Stimulated activated CD4-positive, alpha-beta T cell treated with anti-CD3 and anti-CD28 coated beads, Interleukin-4, amount 100 ng/mL, for 48 hours (primary cell): Measurements from ENCODE around the gene C1orf105.

Experiments used
- DNase-seq, 2 donors: peaks; one replicate each; pipeline ENCODE4 v3.0.0-alpha.2; 2020; ENCODE audit warnings: low read depth in 2 of 2

The C1orf105 gene

DNA sequence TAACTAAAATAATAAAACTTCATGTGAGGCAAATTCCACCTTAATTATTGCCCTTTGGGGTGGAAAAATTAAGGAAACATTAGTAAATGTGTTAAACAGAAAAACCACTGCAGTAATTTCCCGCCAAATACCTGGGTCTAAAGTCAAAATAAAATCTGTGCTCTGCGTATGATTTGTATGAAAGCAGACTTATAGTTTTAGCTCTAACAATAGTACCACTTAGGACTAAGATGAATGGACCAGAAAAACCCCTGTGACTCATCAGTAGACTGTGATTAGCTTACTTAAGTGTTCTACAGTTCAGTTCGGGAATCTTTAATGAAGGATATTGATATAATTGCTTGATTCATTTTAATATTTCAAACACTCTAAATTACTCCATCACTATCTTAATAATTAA lies 23.3 kb upstream of the C1orf105 start:
- DNase-seq, result no peak

DNA sequence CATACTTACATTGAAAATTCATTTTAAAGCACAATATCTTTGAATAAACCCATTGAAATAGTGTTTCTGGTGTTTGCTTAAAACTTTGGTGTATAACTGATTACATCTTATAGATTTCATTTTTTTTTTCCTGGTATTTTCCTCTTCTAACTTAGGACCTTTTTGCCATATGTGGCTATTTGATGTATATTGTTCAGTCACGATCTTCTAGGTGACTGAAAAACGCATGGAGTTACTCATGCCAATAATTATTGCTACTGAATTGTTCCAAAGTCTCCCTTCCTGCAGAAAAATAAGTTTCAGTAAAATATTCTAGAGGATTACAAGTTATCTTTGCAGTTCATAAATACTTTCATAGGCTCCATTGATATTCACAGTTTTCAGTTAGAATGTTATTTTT lies 22.9 kb upstream of the C1orf105 start:
- no peak for DNase-seq

- no peak for DNase-seq
Measured at GRCh38 chr1:172398193-172398592, 22.3 kb upstream of the C1orf105 start.

DNA sequence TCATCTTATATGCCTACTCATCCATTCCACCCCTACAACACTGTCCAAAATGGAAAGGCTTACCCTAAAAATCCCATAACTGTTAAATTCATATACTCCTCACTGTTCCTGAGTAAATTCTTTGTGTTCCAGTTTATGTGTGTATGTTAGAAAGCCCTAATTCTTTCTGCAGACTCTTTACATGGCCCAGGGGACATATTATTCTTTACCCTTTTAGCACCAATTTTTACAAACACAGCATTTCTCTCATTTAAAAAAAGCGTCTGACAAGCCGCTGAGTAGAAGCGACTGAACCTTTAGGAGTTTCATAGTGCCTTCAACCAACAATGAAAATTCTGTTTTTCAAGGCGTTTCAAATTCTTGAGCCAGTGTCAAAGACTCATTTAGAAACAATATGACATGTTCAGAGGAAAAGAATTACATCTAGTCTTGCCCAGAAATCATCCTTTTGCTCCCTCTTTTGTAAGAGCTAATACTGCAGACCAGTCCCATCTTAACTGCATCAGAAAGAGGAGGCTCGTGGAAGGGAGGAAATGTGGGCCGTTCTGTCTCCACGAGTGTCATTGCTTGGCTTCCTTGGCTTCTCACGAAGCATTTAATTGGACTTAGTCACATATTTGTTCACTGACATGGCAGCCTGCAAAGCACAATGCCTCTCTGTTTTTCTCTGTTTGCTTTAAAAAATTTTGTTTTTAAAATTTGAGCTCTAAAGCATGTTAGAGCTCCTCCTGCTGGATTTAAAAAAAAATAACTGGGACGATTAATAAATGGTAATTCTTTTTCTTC lies 21.3 kb upstream of the C1orf105 start:
- no peak for DNase-seq

GRCh38 chr1:172399756-172400721 lies 20.4 kb upstream of the C1orf105 start:
- no peak for DNase-seq

DNA sequence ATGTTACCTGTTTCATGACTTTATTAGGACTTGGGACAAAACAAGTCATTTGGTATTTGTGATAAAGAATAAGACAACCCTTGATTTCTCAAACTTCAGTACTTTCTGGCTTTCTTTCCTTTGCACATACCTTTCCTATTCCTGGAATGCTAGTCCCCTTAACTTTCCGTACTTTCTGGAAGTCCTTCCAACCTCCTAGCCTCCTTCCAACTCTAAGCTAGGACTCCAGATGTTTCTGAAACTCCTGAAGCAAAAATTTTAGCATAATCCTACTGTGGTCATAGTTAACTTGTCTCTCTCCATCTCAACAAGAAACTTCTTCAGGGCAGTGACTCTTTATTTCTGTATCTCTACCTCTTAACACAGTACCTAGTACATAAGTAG lies 19.8 kb upstream of the C1orf105 start:
- no peak for DNase-seq

DNA sequence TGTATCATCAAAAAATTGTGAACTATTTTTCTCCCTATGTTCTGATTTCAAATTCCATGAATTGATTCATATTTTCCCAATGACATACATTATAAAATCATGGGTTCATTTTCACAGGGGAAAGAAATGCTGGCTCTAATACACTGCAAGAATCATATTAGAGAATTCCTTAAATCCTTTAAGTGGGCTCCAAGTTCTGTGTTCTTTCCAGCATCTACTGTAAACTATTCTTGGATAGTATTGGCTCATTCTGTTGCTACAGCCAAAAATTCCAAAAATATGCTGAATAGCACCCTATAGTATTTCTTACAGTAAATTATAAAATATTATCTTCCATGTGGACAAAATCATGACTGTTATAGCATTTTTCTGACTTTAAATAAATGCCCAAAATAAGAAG lies 19.0 kb upstream of the C1orf105 start:
- DNase-seq, result no peak

DNA sequence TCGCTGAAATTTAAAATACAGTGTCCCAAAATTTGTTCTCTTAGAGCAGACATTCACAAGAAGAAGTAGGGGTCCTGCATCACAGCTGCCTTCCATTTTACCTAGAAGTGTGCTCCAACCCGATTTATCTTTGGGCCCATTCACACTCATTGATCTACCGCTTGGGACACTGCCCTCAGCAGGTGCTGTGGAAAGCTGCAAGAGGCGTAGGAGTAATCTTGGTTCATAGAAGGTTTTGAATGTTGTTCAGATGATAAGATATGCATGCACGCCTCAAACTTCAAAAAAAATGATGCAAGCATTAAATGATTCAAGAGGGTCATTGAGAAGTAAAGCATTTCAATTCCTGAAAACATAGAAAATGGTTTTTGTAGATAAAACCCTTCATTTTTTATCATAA lies 18.6 kb upstream of the C1orf105 start:
- no peak for DNase-seq

DNA sequence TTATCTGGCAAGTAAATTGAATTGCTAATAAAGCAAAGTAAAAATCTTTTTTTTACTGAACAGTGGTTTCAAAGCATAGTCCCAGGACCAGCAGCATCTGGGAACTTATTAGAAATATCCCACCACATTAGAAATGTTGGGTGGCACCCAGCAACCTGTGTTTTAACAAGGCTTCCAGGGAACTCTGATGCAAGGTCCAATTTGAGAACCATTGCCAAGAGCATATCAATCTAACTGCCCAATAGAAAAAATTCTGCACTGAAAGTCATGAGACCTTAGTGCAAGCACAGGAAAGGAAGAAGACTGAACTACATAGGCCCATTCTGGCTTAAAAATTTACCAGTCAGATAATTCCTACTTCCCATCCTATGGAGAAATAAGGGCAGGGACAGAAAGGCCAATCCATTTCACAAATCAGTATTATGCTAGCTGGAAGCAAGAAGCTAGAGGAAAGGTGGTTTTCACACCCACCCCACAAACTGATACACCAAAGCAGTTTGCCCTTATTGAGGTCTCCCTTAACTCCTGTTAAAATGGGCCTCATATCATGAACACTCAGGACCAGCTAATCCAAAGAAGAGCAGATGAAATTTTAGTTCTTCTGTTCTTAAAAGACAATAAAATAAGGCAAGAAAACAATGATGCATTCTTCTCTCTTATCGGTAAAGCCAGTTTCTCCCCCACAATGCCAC lies 17.5 kb upstream of the C1orf105 start:
- no peak for DNase-seq

- DNase-seq, result no peak
Measured at GRCh38 chr1:172404121-172404520, 16.4 kb upstream of the C1orf105 start.

DNA sequence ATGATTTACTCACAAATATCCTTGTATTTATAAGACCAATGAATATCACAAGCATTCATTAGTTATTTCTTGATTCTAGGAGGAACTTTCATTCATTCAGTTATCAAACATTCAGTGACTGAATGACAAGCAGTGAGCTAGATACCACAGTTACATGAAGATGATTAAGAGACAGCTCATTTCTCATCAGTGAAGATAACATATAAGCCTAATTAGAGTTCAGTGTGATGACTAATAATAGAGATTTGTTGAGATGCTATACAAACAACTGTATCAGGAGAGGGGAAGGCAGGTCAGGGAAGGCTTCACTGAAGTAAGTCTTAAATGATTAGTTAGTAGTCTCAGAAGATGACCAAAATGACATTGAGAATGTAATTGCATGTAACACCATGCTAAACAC lies 14.6 kb upstream of the C1orf105 start:
- DNase-seq, result no peak

DNA sequence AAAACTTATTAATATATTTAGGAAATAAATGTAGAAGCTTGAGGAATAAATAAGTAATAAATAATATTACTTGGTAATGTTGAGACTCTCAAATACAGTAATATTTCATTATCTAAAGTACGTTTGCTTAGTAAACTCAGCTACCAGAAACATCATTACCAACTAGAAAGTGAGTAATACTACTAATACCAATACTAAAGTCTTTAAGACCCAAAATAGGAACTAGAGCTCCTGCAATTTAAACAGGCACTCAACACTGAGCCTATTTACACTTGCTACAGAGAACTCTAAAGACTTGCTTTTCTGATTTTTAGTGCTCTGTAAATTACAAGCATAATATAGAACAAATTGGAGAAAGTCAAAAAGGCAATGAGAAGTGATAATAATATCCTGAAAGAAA lies 13.5 kb upstream of the C1orf105 start:
- DNase-seq, result no peak

DNA sequence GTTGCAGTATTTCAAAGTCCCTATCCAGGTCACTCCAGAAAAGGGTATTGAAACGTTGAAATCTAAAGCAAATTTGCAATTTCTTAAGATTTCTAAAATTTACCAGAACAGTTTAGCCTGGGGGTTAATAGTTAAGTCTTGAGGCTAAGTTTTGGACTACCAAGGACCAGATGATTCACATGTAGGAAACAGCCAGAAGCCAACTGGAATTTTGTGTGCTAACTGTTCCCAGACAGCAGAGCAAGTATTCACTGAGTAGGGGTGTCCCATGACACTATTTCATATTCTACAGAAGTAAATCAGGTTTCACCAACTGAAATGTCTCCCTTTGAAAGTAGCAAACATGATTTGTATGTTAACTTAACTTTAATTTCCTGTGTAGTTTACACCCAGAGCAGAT lies 11.5 kb upstream of the C1orf105 start:
- DNase-seq, result no peak

DNA sequence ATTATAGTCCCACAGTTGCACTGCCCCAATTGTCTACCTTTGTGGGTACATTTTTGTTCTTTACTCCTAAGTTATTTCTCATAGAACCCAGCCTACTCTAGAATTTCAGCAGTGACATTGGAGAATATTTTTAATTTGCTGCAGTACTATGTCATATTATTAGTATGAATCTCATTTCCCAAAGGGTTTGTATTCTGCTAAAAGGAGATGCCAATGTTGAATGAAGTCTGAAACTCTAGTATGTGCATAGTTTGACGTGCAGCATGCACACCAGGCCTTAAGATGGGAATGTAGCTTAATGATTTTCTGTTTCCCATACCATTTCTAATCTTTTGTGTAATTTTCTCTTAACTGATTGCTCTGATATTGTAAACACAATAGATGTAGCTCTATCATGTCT lies 10.5 kb upstream of the C1orf105 start:
- no peak for DNase-seq

GRCh38 chr1:172411791-172412338 lies 8.6 kb upstream of the C1orf105 start:
- no peak for DNase-seq

DNA sequence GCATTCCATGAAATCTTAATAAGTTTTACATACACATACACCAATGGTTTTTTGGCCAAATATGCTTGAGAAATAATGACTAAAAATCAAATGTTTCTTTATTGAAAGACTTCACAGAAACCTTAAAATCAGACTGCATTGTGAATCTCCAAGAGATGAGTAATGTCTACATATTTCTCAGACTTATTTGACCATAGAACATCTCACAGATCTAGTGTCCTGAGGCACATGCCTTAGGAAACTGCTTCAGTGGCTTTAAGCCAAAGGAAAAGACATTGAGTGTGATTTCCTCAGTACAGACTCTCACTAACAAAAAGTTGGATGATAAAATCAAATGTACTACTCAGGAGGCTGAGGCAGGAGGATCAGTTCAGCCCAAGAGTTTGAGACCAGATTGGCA lies 6.2 kb upstream of the C1orf105 start:
- no peak for DNase-seq

GRCh38 chr1:172416496-172417035 lies 3.9 kb upstream of the C1orf105 start:
- DNase-seq, result no peak

DNA sequence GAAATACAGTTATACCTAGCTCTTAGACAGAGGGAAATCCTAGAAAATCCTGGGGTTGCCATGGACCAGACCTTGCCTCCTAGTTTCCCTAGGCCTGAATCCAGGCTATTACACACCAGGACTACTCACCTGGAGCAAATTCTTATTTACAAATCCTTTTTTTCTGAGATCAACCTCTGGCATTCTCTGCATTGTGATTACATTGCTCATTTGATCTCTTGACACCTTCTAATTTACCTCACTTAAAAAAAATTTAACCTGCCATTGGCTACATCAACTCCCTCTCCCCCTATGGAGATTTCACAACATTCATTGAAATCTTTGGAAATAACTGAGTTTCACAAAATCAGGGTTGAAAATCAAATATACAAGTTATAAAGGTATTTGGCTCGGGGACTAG lies 2.9 kb upstream of the C1orf105 start:
- DNase-seq, result no peak

- DNase-seq, result no peak
Measured at GRCh38 chr1:172421974-172422604, 1.6 kb downstream of the C1orf105 start.

DNA sequence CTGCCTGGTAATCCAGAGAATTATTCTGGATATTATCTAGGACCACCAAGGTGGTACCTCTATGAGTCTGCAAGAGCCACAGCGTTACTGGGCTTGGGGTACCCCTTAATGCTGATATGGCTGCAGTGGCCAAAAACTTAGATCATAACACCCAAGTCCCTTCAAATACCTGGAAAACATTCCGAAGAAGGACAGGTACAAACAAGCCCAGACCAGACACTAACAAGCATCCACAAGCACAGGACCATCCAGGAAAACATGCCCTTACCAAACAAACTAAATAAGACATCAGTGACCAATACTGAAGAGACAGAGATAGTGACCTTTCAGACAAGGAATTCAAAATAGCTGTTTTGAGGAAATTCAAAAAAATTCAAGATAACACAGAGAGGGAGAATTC lies 2.9 kb downstream of the C1orf105 start:
- DNase-seq, result no peak

- no peak for DNase-seq
Measured at GRCh38 chr1:172425339-172425738, 4.9 kb downstream of the C1orf105 start.
